Activated CD4-positive, CD25-positive, alpha-beta regulatory T cell treated with anti-CD3 and anti-CD28 coated beads, Interleukin-2, amount 50 U/mL, for 72 hours (primary cell): ENCODE data around the gene LRIG1.
A peak's percentile ranks its signal among the peaks of the same experiment; 100 is the strongest.

Experiments used
- DNase-seq: peaks from one replicate; pipeline ENCODE4 v3.0.0; 2021

The LRIG1 gene

GRCh38 chr3:66502245-66502874, 1.5 kb upstream of the LRIG1 start:
- no peak for DNase-seq

- no peak for DNase-seq
Observed at GRCh38 chr3:66501483-66502244, 842 bp upstream of the LRIG1 start.

GRCh38 chr3:66499881-66500575, 794 bp downstream of the LRIG1 start:
- peak; percentile 66 for DNase-seq

- no peak for DNase-seq
Observed at GRCh38 chr3:66498687-66499621, 1.9 kb downstream of the LRIG1 start.

DNA sequence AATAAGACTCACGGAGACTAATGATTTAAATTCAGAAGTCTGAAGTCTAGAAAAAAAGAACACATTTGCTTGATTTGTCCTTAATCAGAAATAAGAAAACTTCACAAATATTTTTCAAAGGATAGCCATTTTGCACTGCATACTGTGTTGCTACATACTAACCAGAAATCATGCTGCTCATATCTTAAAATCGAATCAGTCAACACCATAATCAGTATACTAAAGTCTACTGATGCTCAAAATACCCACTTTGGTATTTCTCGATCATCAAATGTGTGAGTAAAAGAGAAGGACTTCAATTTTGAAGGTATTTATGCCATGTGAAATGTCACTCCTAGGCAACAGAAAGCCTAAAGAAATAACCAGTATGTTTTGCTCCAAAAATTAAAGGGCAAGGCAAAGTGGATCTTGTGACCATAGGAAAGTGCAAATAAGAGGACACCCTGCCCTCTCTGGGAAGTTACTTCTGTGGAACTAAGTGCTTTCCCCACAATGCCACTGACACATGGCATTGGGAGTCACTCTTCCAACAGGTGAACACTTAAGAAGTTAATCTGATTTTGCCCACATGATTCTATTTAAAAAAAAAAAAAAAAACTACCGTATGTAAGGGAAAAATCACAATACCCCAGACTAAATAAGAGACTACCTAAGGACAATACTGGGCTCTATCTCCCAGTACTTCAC, 2.7 kb downstream of the LRIG1 start:
- no peak for DNase-seq

- DNase-seq = no peak
Observed at GRCh38 chr3:66497288-66497984, 3.4 kb downstream of the LRIG1 start.

DNA sequence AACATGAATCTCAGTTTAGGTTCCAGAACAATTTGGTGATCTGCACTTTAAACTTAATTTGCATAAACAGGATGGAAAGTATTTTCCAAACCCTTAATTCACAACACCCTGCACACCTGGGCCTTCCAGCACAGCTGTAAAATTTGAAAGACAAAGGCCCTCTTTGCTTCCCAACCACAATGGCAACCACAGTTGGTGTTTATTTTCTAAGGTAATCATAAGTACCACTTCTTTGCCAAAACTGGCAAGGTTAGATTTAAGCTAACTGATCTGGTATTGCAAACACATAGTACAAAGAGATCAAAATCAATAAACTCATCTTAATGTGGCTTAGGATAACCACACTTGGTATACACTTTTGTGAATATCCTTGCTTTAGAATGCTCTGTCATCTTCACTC, 4.1 kb downstream of the LRIG1 start:
- DNase-seq = no peak

DNA sequence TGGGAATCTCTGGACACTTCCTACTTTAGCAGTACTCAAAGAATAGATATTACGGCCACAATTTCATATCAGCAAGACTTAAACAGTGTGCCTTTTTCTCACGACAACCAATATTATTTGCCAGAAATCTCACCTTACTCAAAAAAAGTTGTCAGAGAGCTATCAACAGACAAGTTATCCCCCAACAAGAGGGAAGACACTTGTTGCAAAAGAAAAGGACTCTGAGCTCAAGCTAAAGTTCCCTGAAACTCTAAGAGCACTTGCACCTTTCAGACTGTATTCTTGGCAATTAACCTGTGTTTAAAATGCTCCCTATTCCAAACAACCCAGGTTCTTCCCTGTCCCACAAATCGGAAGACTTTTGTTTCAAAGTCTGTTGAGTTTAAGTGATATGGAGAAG, 4.5 kb downstream of the LRIG1 start:
- no peak for DNase-seq

GRCh38 chr3:66495668-66496045, 5.2 kb downstream of the LRIG1 start:
- no peak for DNase-seq

DNA sequence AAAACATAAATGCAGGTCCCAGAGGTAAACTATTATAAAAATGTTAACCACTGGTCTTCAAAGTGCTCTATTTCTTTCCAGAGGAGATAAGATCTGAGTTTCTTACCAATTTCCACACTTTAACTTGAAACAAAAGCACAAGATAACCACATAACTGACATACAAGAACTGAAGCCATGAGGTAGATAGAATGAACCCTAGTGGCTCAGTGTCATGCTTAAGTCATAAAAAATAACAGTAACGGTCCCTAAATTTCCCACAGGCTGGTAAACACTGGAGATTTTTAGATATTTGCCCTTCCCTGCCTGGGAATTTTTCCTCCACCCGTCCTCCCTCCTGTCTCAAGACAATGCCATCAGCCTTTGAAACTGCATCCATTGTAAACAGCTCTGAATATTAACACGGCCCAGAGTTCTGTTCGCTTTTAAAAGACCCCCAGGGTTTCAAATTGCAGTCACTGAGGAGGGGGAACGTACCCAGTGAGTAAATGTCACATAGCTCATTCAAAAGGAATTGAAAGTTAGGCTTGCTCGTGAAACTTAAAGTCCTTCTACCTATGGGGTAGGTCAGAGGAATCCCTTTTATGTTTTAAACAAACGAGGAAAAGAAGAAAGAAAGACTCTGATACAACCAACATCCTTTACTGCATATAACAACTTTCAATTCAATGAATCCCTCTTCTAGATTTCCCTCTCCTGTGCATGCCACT, 5.7 kb downstream of the LRIG1 start:
- no peak for DNase-seq

GRCh38 chr3:66493458-66494099, 7.2 kb downstream of the LRIG1 start:
- DNase-seq = no peak

DNA sequence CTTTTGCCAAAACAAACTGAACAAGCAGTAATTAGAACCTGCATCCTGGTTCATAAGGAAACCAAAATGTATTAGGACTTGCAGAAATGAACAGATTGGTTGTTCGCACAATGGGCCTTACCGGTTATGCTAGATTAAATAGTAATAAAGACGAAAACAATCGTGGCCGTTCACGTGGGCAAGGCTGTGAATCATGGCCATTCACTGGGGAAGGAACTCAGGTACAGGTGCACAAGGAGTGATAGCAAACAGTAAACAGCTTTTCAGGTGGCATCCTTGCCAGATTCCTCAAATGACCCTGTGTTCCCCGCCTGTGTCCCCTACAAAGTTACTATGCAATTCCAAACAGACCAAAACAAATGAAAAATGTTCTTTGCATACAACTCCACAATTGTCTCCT, 8.2 kb downstream of the LRIG1 start:
- DNase-seq = no peak

GRCh38 chr3:66492071-66492470, 8.8 kb downstream of the LRIG1 start:
- DNase-seq = no peak

GRCh38 chr3:66490984-66491383, 9.8 kb downstream of the LRIG1 start:
- DNase-seq = no peak

DNA sequence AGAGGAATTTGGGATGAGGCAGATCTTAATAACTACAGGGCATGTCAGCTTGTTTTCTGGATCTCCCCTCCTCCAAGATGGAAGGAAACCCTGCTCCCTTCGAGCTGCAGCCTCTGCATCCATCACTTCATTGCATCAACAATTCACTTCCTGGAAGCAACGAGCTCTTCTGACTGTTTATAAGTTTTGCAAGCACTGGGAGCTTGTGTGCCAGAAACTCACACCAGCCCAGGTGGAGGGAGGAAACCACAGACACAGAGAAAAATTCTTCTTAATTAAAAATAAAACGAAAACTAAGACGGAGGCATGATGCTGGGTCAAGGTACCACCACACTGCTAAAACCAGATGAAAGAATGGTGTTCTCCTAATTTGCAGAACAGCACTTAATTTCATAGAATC, 10.6 kb downstream of the LRIG1 start:
- no peak for DNase-seq

DNA sequence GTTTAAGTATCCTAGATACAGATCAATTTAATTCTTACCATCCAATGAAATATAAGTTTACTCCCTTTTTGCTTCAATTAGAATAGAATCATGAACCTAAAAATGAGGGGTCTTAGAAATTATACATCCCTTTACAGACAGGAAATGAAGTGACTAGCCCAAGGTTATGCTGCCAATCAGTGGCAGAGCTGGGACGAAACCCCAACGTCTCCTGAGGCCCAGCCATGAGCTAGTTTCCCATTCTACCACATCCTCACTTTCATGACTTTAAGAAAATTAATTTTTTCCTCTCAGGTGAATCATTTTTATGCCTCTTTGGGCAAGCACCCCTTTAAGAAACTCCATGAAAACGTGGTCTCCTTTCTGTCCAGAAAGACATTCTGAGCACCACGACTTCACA, 11.2 kb downstream of the LRIG1 start:
- no peak for DNase-seq

- DNase-seq = no peak
Observed at GRCh38 chr3:66489115-66489514, 11.7 kb downstream of the LRIG1 start.

DNA sequence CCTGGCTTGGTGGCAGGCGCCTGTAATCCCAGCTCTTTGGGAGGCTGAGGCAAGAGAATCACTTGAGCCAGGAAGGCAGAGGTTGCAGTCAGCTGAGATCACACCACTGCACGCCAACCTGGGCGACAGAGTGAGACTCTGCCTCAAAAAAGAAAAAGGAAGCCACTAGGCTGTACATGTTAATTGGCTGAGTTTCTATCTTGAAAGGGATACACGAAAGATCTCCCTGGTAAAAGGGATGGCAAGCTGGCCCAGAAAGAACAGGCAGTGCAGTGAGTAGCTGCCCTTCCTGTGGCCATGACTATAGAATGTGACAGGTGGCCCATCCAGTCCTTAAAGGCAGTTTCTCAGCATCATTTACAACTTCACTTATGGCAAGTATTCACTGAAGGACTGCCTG, 12.3 kb downstream of the LRIG1 start:
- no peak for DNase-seq

DNA sequence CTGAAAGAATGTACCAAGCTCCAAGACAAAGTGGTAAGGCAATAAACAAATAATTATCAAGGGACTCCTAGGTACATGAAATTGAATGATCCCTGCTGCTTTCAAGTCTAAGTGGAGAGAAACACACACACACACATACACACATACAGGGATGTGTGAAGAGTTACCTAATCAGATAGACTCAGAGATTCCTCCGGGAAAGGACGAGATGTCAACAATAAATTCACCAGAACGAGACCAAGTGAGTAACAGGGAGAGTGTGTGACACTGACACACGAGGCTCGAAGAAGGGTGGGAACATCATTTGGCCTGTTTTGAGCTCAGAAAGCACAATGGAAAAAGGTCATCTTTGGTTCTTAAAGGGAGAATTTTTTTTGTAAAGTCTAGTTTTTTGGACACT, 13.4 kb downstream of the LRIG1 start:
- DNase-seq = no peak

DNA sequence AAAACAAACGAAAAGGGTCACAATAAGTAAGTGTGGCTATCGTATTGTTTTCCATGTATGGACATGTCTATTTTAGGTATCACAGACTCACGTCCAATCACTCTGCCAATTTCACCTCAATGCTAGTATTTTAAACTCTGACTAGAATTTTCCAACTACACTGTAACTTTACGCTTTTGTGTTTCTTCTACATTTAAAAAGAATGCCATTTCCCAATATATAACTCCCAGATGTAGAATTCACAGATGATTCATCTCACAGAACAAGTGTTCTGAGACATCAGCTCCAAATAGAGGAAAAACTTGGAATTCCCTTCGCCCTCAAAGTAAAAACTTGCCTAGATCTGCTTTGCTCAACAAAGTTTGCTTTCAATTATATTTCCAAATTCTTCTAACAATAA, 14.2 kb downstream of the LRIG1 start:
- no peak for DNase-seq

GRCh38 chr3:66486202-66486601, 14.6 kb downstream of the LRIG1 start:
- DNase-seq = no peak
